Erythroblast (primary cell): Measurements from ENCODE around the gene KCNJ16.

ENCODE experiments used
- GATA1 ChIP-seq: IDR thresholded peaks from 2 replicates; pipeline ENCODE4 v1.6.1; 2011; ENCODE audit warnings: low read depth, mild to moderate bottlenecking, control low read depth, low read length, moderate library complexity
- POLR2A ChIP-seq: IDR thresholded peaks from 2 replicates; pipeline ENCODE4 v1.6.1; 2011; ENCODE audit warnings: mild to moderate bottlenecking, low read length

GRCh38 chr17:70071127-70071526, 3.9 kb upstream of the KCNJ16 start:
- no peak for TF ChIP-seq POLR2A
- no peak for TF ChIP-seq GATA1
